ENCODE data around the gene COL6A5. TPM values are rescaled to one million over a fixed set of nuclear protein-coding genes. Genes with fewer than 3 reads are reported as not detected.

COL6A5 gene
- total and polyA plus RNA-seq, 9 of the 15 experiments (the other 6 are each of a cell fraction or from before 2014, with no cell fraction given), result 1.5 to 9.7 (median 5.6) TPM

DNA sequence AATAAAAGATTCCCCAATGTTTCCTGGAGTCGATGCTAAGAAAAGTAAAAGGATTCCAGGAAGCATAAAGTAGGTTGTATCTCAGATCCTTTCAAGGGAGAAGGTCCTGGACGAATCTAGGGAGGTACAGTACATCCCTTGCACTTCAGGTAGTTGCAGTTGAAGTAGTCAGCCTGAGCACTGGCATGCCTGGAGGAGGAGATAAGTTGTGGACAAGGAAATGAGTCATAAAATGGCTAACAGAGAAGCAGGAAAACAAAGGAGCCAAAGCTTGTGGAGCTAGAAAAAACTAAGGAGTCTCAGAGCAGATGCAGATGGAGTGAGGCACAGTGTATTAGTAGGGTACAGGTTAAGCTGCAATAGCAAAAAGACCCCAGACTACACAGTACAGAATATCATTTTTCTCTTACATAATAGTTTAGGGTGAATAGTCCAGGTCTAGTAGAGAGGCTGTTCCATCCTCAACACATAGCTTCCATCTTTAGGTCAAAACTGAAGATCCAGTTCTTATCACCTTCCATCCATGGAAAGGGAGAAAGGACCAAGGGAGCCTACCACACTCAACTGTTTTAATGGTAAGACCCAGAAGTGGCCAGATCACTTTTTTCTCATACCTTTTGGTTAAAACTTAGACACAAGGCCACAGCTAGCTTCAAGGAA, 41.3 kb downstream of the COL6A5 start (continued):
- TF ChIP-seq U2AF2 (optimal IDR thresholded peaks at IDR 0.05; ENCODE audit: low read depth, low read length) (no peak), MTA1 (IDR thresholded peaks at IDR 0.05; ENCODE audit: borderline replicate concordance) (0 out of 2 replicates have a peak, but pooled peaks have one; percentile 29), ZNF75A (CRISPR knock-in tag; IDR thresholded peaks at IDR 0.05) (no peak), U2AF1 (optimal IDR thresholded peaks at IDR 0.05; ENCODE audit: low read depth, low read length) (no peak), KLF13 (tag; IDR thresholded peaks at IDR 0.05; ENCODE audit: borderline replicate concordance, low read depth) (no peak), MIER1 (IDR thresholded peaks at IDR 0.05; ENCODE audit: low read depth) (no peak), CXXC5 (CRISPR knock-in tag; IDR thresholded peaks at IDR 0.05) (0 out of 2 replicates have a peak, but pooled peaks have one; percentile 10), CREM (IDR thresholded peaks at IDR 0.05; ENCODE audit: low read depth) (peak; percentile 40; the same call in 1 of the 2 replicates), SPI1 (IDR thresholded peaks at IDR 0.05; ENCODE audit: borderline replicate concordance, low read depth, low read length) (no peak), SP1 (CRISPR knock-in tag; IDR thresholded peaks at IDR 0.05) (peak; percentile 38; the same call in 1 of the 2 replicates), GTF2A2 (tag; IDR thresholded peaks at IDR 0.05) (0 out of 2 replicates have a peak, but pooled peaks have one; percentile 51), ZNF589 (CRISPR knock-in tag; IDR thresholded peaks at IDR 0.05; ENCODE audit: low read depth) (no peak), MTA3 (IDR thresholded peaks at IDR 0.05; ENCODE audit: borderline replicate concordance) (peak; percentile 59), FOS (IDR thresholded peaks at IDR 0.05; ENCODE audit: extremely low read depth, insufficient read length) (peak; percentile 52), EZH2 (IDR thresholded peaks at IDR 0.05; ENCODE audit: borderline replicate concordance, low read depth, low read length) (no peak), C11orf30 (IDR thresholded peaks at IDR 0.05; ENCODE audit: low read depth) (no peak), ZNF263 (CRISPR knock-in tag; IDR thresholded peaks at IDR 0.05; ENCODE audit: borderline replicate concordance) (no peak), ZNF133 (CRISPR knock-in tag; IDR thresholded peaks at IDR 0.05) (no peak), PYGO2 (tag; IDR thresholded peaks at IDR 0.05) (no peak), CBFA2T3 (IDR thresholded peaks at IDR 0.05) (peak; percentile 90), RBM17 (IDR thresholded peaks at IDR 0.05; ENCODE audit: borderline replicate concordance, low read depth, low read length) (no peak), NBN (IDR thresholded peaks at IDR 0.05; ENCODE audit: low read depth) (peak; percentile 55; the same call in 1 of the 2 replicates), LEF1 (IDR thresholded peaks at IDR 0.05) (peak; percentile 63; the same call in 1 of the 2 replicates), CHCHD3 (CRISPR knock-in tag; IDR thresholded peaks at IDR 0.05) (no peak), GTF2E2 (tag; IDR thresholded peaks at IDR 0.05) (no peak), JUN (IDR thresholded peaks at IDR 0.05; ENCODE audit: borderline replicate concordance, low read depth, low read length) (peak; percentile 81; the same call in 1 of the 2 replicates), JUN (CRISPR knock-in tag; IDR thresholded peaks at IDR 0.05; ENCODE audit: borderline replicate concordance) (no peak), PHB2 (IDR thresholded peaks at IDR 0.05; ENCODE audit: low read depth) (peak; percentile 53; the same call in 1 of the 2 replicates)
- TF ChIP-seq, protein P1, sequence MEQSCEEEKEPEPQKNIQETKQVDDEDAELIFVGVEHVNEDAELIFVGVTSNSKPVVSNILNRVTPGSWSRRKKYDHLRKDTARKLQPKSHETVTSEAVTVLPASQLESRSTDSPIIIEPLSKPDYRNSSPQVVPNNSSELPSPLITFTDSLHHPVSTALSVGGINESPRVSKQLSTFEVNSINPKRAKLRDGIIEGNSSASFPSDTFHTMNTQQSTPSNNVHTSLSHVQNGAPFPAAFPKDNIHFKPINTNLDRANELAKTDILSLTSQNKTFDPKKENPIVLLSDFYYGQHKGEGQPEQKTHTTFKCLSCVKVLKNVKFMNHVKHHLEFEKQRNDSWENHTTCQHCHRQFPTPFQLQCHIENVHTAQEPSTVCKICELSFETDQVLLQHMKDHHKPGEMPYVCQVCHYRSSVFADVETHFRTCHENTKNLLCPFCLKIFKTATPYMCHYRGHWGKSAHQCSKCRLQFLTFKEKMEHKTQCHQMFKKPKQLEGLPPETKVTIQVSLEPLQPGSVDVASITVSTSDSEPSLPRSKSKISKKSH (CRISPR knock-in tag; IDR thresholded peaks at IDR 0.05), result no peak
- TF ChIP-seq, protein P2, sequence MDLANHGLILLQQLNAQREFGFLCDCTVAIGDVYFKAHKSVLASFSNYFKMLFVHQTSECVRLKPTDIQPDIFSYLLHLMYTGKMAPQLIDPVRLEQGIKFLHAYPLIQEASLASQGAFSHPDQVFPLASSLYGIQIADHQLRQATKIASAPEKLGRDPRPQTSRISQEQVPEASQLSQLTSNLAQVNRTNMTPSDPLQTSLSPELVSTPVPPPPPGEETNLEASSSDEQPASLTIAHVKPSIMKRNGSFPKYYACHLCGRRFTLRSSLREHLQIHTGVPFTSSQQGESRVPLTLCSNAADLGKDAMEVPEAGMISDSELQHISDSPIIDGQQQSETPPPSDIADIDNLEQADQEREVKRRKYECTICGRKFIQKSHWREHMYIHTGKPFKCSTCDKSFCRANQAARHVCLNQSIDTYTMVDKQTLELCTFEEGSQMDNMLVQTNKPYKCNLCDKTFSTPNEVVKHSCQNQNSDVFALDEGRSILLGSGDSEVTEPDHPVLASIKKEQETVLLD (IDR thresholded peaks at IDR 0.05), result 0 out of 2 replicates have a peak, but pooled peaks have one; percentile 50

All from K562 (cell line).